Measurements from ENCODE around the gene PDE4A.
"Not testable (repeated sequence)": the region's sequence is repeated elsewhere in the genome, so short reads cannot be mapped to it uniquely, and the experiment has no call there.

Gene PDE4A

DNA sequence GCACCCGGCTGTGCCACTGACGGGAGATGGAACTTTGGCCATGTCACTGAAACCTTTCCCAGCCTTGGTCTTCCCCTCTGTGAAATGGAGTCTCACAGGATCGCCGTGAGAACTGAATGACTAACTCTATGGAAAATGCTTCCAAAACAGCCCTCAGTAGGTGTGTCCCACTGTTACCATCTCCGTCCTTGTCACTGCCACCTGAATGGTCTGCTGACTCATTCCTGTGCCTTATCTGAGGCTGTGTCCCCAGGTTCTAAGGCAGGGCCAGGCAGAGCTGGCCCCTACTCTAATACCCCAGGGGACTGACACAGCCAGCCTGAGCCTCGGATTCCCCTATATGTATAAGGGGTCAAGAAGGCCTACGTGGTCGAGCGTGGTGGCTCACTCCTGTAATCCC, 21.5 kb upstream of the PDE4A start:
- H3K9me2 ChIP-seq (replicated peaks; ENCODE audit: insufficient read depth, low read length) = no peaks in the 10 kb centered on the region
- H3K36me3 ChIP-seq (ENCODE audit: low read length) = no peaks in the 10 kb centered on the region
- no peaks in the 10 kb centered on the region for H3F3A ChIP-seq (ENCODE audit: insufficient read depth)
- TF ChIP-seq EZH2phosphoT487 (conservative IDR thresholded peaks at IDR 0.05; ENCODE audit: low read length) = no peak
- TF ChIP-seq, protein P1, sequence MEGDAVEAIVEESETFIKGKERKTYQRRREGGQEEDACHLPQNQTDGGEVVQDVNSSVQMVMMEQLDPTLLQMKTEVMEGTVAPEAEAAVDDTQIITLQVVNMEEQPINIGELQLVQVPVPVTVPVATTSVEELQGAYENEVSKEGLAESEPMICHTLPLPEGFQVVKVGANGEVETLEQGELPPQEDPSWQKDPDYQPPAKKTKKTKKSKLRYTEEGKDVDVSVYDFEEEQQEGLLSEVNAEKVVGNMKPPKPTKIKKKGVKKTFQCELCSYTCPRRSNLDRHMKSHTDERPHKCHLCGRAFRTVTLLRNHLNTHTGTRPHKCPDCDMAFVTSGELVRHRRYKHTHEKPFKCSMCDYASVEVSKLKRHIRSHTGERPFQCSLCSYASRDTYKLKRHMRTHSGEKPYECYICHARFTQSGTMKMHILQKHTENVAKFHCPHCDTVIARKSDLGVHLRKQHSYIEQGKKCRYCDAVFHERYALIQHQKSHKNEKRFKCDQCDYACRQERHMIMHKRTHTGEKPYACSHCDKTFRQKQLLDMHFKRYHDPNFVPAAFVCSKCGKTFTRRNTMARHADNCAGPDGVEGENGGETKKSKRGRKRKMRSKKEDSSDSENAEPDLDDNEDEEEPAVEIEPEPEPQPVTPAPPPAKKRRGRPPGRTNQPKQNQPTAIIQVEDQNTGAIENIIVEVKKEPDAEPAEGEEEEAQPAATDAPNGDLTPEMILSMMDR (IDR thresholded peaks at IDR 0.05; ENCODE audit: insufficient read depth, low read length, poor library complexity, severe bottlenecking) = no peak
- peaks cover 55% of the 10 kb centered on the region for H3K79me2 ChIP-seq (ENCODE audit: insufficient read depth, low read length)
- H3K9ac ChIP-seq (ENCODE audit: low read length) = no peak overlapping the region
- H3K9me3 ChIP-seq (ENCODE audit: insufficient read depth, low read length) = no peaks in the 10 kb centered on the region
- no peak overlapping the region for H3K27ac ChIP-seq (ENCODE audit: low read depth, low read length)
- H4K20me1 ChIP-seq (ENCODE audit: low read depth, low read length) = no peaks in the 10 kb centered on the region; the same call in 1 of the 2 replicates
- no peak overlapping the region for H3K4me2 ChIP-seq (ENCODE audit: low read depth, low read length, poor library complexity, severe bottlenecking)
- H3K4me3 ChIP-seq (ENCODE audit: insufficient read depth, low read length, poor library complexity, severe bottlenecking) = no peak overlapping the region
- no peak overlapping the region for H2AFZ ChIP-seq (ENCODE audit: low read depth, low read length, severe bottlenecking)
- no peaks in the 10 kb centered on the region for H3K27me3 ChIP-seq (ENCODE audit: low read length)

DNA sequence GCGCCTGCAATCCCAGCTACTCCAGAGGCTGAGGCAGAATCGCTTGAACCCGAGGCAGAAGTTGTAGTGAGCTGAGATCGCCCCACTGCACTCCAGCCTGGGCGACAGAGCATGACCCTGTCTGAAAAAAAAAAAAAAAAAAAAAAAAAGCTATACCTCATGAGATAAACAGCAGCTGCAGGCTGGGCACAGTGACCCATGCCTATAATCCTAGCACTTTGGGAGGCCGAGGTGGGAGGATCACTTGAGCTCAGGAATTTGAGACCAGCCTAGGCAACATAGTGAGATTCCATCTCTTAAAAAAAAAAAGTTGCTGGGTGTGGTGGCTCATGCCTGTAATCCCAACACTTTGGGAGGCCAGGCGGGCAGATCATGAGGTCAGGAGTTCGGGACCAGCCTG, 21.0 kb upstream of the PDE4A start:
- H4K20me1 ChIP-seq (ENCODE audit: low read depth, low read length); H3K36me3 ChIP-seq (ENCODE audit: low read length): not testable (repeated sequence)

DNA sequence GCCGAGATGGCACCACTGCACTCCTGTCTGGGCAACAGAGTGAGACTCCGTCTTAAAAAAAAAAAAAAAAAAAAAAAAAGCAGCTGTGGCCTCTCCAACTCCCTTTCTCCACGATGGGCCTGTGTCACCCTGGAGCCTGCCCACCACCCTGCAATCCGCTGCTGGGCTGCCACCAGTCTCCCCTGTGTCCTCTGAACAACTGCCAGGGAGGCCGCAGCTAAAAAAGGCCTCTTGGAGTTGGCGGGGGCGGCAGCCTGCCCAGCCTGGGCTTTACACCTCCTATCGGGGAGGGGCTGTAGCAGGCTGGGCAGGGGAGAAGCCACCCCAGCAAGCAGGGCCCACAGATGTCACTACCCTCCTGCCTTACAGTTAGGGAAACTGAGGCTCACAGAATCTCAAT, 20.5 kb upstream of the PDE4A start:
- Histone ChIP-seq H3K4me3 (ENCODE audit: insufficient read depth, low read length, poor library complexity, severe bottlenecking) (no peak overlapping the region), H3K79me2 (ENCODE audit: insufficient read depth, low read length) (peaks cover 55% of the 10 kb centered on the region), H3K27ac (ENCODE audit: low read depth, low read length) (no peak overlapping the region), H3K27me3 (ENCODE audit: low read length) (no peaks in the 10 kb centered on the region), H3K9me3 (ENCODE audit: insufficient read depth, low read length) (no peaks in the 10 kb centered on the region), H2AFZ (ENCODE audit: low read depth, low read length, severe bottlenecking) (no peak overlapping the region), H3K36me3 (ENCODE audit: low read length) (no peaks in the 10 kb centered on the region), H3K9ac (ENCODE audit: low read length) (no peak overlapping the region), H3K4me2 (ENCODE audit: low read depth, low read length, poor library complexity, severe bottlenecking) (no peak overlapping the region), H4K20me1 (ENCODE audit: low read depth, low read length) (no peaks in the 10 kb centered on the region; the same call in 1 of the 2 replicates), H3K9me2 (replicated peaks; ENCODE audit: insufficient read depth, low read length) (no peaks in the 10 kb centered on the region), H3F3A (ENCODE audit: insufficient read depth) (no peaks in the 10 kb centered on the region)
- TF ChIP-seq EZH2phosphoT487 (conservative IDR thresholded peaks at IDR 0.05; ENCODE audit: low read length) = no peak

More for the DNA sequence above, 21.0 kb upstream of the PDE4A start:
- H3K79me2 ChIP-seq (ENCODE audit: insufficient read depth, low read length) = peaks cover 55% of the 10 kb centered on the region
- not testable (repeated sequence) for H3K27me3 ChIP-seq (ENCODE audit: low read length); H3K9me2 ChIP-seq (replicated peaks; ENCODE audit: insufficient read depth, low read length); H3K4me3 ChIP-seq (ENCODE audit: insufficient read depth, low read length, poor library complexity, severe bottlenecking); H3F3A ChIP-seq (ENCODE audit: insufficient read depth); H3K27ac ChIP-seq (ENCODE audit: low read depth, low read length); H3K4me2 ChIP-seq (ENCODE audit: low read depth, low read length, poor library complexity, severe bottlenecking); H3K9ac ChIP-seq (ENCODE audit: low read length); H3K9me3 ChIP-seq (ENCODE audit: insufficient read depth, low read length); H2AFZ ChIP-seq (ENCODE audit: low read depth, low read length, severe bottlenecking)

DNA sequence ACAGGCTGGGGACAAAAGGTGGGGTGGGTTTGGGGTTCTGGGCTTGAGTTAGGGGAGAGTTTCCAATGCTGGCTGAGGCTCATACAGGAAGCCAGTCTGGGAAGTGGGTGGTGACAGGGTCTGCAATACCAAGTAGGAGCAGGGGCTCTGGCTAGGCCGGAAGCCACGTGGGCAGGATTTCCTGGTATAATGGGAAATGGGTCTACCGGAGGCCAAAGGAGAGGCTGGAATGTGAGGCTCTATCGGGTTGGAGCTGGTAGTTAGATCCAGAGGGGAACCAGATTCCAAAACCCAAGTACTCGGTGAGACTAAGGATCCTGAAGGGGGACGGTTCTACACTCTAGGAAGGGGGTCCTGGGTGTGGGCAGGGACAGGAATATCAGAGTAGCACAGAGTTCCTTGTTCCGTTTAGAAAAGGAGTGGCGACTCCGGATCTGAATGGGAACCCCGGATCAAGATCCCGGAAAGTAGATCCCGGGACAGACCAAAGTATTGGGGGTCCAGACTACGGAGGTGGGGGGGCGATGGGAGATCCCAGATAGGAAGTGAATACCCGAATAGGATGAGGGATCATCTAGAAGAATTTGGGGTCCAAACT, 17.8 kb upstream of the PDE4A start:
- Histone ChIP-seq H3K27me3 (ENCODE audit: low read length) (no peaks in the 10 kb centered on the region), H3K9ac (ENCODE audit: low read length) (peak overlapping the region; percentile 90), H3K27ac (ENCODE audit: low read depth, low read length) (peak overlapping the region; percentile 36), H3K36me3 (ENCODE audit: low read length) (no peaks in the 10 kb centered on the region), H3K9me2 (replicated peaks; ENCODE audit: insufficient read depth, low read length) (no peaks in the 10 kb centered on the region), H3K79me2 (ENCODE audit: insufficient read depth, low read length) (peaks cover 53% of the 10 kb centered on the region), H3K4me2 (ENCODE audit: low read depth, low read length, poor library complexity, severe bottlenecking) (peak overlapping the region; percentile 97), H3K9me3 (ENCODE audit: insufficient read depth, low read length) (no peaks in the 10 kb centered on the region), H3K4me3 (ENCODE audit: insufficient read depth, low read length, poor library complexity, severe bottlenecking) (peak overlapping the region; percentile 82), H3F3A (ENCODE audit: insufficient read depth) (peaks cover 12% of the 10 kb centered on the region; the same call in 1 of the 2 replicates), H2AFZ (ENCODE audit: low read depth, low read length, severe bottlenecking) (no peak overlapping the region), H4K20me1 (ENCODE audit: low read depth, low read length) (no peaks in the 10 kb centered on the region; the same call in 1 of the 2 replicates)
- TF ChIP-seq EZH2phosphoT487 (conservative IDR thresholded peaks at IDR 0.05; ENCODE audit: low read length) = no peak
- TF ChIP-seq, protein P1 (IDR thresholded peaks at IDR 0.05; ENCODE audit: insufficient read depth, low read length, poor library complexity, severe bottlenecking) = no peak
